K562 (cell line): ENCODE data around the gene WFIKKN1. TPM values are rescaled to one million over a fixed set of nuclear protein-coding genes. Genes with fewer than 3 reads are reported as not detected.
A peak's percentile ranks its signal among the peaks of the same experiment; 100 is the strongest.

ENCODE experiments used
- ARID1B ChIP-seq: fragments of 450-650 bp; IDR thresholded peaks from 2 replicates; pipeline ENCODE4 v1.6.1; 2016; ENCODE audit warnings: antibody characterized with exemption, mild to moderate bottlenecking, inconsistent platforms
- CBFB ChIP-seq: sonication (generic); formaldehyde crosslinking; IDR thresholded peaks from 2 replicates; pipeline ENCODE4 v1.4.0; 2020; ENCODE audit warnings: mild to moderate bottlenecking, missing genetic modification reagents
- CTCF ChIP-seq, 3 experiments: IDR thresholded peaks in 2 of 3; conservative IDR thresholded peaks in 1 of 3; 2 replicates each; pipeline ENCODE4 v1.5.1; 2011 to 2012; ENCODE audit warnings: low read length in 3 of 3, mild to moderate bottlenecking in 3 of 3, control low read depth in 2 of 3, improper control_type of control experiment in 1 of 3, inconsistent platforms in 1 of 3, low read depth in 1 of 3, mixed read lengths in 1 of 3, moderate library complexity in 1 of 3; ENCODE audit not compliant: insufficient read depth in 2 of 3
- DPF2 ChIP-seq: fragments of 450-650 bp; IDR thresholded peaks from 2 replicates; pipeline ENCODE4 v1.6.1; 2016
- ELK1 ChIP-seq: sonication (generic); formaldehyde crosslinking; IDR thresholded peaks from 2 replicates; pipeline ENCODE4 v1.8.1; 2022; ENCODE audit warnings: missing genetic modification reagents
- FOXA3 ChIP-seq, 2 experiments: fragments of 450-650 bp in 1 of 2; sonication (generic) in 1 of 2; formaldehyde crosslinking; IDR thresholded peaks in 1 of 2; conservative IDR thresholded peaks in 1 of 2; 2 replicates each; pipeline versions ENCODE4 v1.4.0 to v1.8.0; 2020 to 2022; ENCODE audit warnings: mild to moderate bottlenecking in 2 of 2, missing genetic modification reagents in 1 of 2
- GATAD2A ChIP-seq: fragments of 450-650 bp; IDR thresholded peaks from 2 replicates; pipeline ENCODE4 v1.6.1; 2017
- HDAC1 ChIP-seq, 2 experiments: fragments of 450-650 bp; IDR thresholded peaks; 2 replicates each; pipeline ENCODE4 v1.6.1; 2016 to 2017; ENCODE audit warnings: inconsistent platforms in 1 of 2, mild to moderate bottlenecking in 1 of 2, moderate library complexity in 1 of 2
- HNRNPK ChIP-seq: fragments of 200-400 bp; formaldehyde crosslinking; IDR thresholded peaks from one replicate; pipeline ENCODE4 v1.6.1; 2018; ENCODE audit warnings: mild to moderate bottlenecking, low read depth, low read length; ENCODE audit not compliant: poor library complexity, severe bottlenecking
- ILF3 ChIP-seq: fragments of 450-650 bp; IDR thresholded peaks from 2 replicates; pipeline ENCODE4 v1.6.1; 2018; ENCODE audit warnings: antibody characterized with exemption, mild to moderate bottlenecking, moderate library complexity, borderline replicate concordance
- MTA3 ChIP-seq: fragments of 450-650 bp; formaldehyde crosslinking; IDR thresholded peaks from 2 replicates; pipeline ENCODE4 v1.6.1; 2017; ENCODE audit warnings: mild to moderate bottlenecking, borderline replicate concordance
- RBFOX2 ChIP-seq: fragments of 200-400 bp; formaldehyde crosslinking; IDR thresholded peaks from 2 replicates; pipeline ENCODE4 v1.6.1; 2017; ENCODE audit warnings: low read depth, mild to moderate bottlenecking, low read length, moderate library complexity
- SAFB ChIP-seq: fragments of 200-400 bp; formaldehyde crosslinking; IDR thresholded peaks from 2 replicates; pipeline ENCODE4 v1.6.1; 2017; ENCODE audit warnings: low read depth, low read length, borderline replicate concordance
- SREBF1 ChIP-seq: fragments of 150-350 bp; IDR thresholded peaks from 2 replicates; pipeline ENCODE4 v1.6.1; 2014; ENCODE audit warnings: antibody characterized with exemption, low read depth, low read length, borderline replicate concordance
- TCF15 ChIP-seq: fragments of 250-450 bp; sonication (Bioruptor Pico); IDR thresholded peaks from 2 replicates; pipeline ENCODE4 v1.8.0; 2022; ENCODE audit warnings: moderate library complexity, mild to moderate bottlenecking, inconsistent platforms
- ZBTB8A ChIP-seq: fragments of 450-650 bp; IDR thresholded peaks from 2 replicates; pipeline ENCODE4 v1.6.1; 2018; ENCODE audit warnings: mild to moderate bottlenecking, moderate library complexity; ENCODE audit not compliant: partially characterized antibody
- ZNF384 ChIP-seq: IDR thresholded peaks from 2 replicates; pipeline ENCODE4 v1.6.1; 2012; ENCODE audit warnings: low read depth, low read length, improper control_type of control experiment
- ZNF57 ChIP-seq: fragments of 450-650 bp; formaldehyde crosslinking; IDR thresholded peaks from 2 replicates; pipeline ENCODE4 v1.4.0; 2020; ENCODE audit warnings: mild to moderate bottlenecking, moderate library complexity
- ZNF740 ChIP-seq, 3 experiments: fragments of 200-800 bp in 1 of 3; sonication (Bioruptor generic) in 1 of 3; sonication (generic) in 1 of 3; formaldehyde crosslinking in 1 of 3; IDR thresholded peaks; 2 replicates each; pipeline versions ENCODE4 v1.6.1 to v1.8.0; 2016 to 2022; ENCODE audit warnings: mild to moderate bottlenecking in 2 of 3, missing compliant biosample characterization in 2 of 3, missing genetic modification characterization in 2 of 3, missing genetic modification reagents in 1 of 3
- polyA plus RNA-seq, 8 experiments: library from polyadenylated mRNA; depleted of rRNA in 4 of 8; stranded (reverse) in 5 of 8; unstranded in 3 of 8; fragments of >200 nt; fragmentation: Nextera tagmentation in 2 of 8; fragmentation: Illumina TruSeq in 1 of 8; extraction: Ambion mirVana in 2 of 8; extraction: Trizol in 1 of 8; gene quantifications; 2 replicates each; pipeline versions ENCODE4 v1.2.1 to v1.2.3, GENCODE V29; 2011 to 2014; ENCODE audit warnings: inconsistent platforms in 1 of 8, missing spikeins in 1 of 8
- total RNA-seq, 7 experiments: library from RNA; depleted of rRNA in 6 of 7; stranded (reverse); fragments of >200 nt in 6 of 7; fragmentation: Illumina TruSeq in 2 of 7; extraction: Trizol in 2 of 7; gene quantifications; 2 replicates each; pipeline versions ENCODE4 v1.2.1 to v1.2.3, GENCODE V29; 2011 to 2021; ENCODE audit warnings: low replicate concordance in 1 of 7
- TF ChIP-seq, protein P1 (sequence below): fragments of 200-400 bp; formaldehyde crosslinking; IDR thresholded peaks from 2 replicates; pipeline ENCODE4 v1.6.1; 2017; ENCODE audit warnings: mild to moderate bottlenecking, low read depth, low read length, moderate library complexity

The WFIKKN1 gene
- total and polyA plus RNA-seq, 9 of the 15 experiments (the other 6 are each of a cell fraction or from before 2014, with no cell fraction given) = 0.14 to 1.1 (median 0.50) TPM; not detected in 4

GRCh38 chr16:661184-661821 lies 30.5 kb downstream of the WFIKKN1 start (continued):
- TF ChIP-seq HNRNPK (no peak), DPF2 (no peak), ZNF57 (no peak), ZNF740 (CRISPR knock-in tag; IDR thresholded peaks at IDR 0.05) (no peak), ZNF740 (tag; IDR thresholded peaks at IDR 0.05) (no peak), SAFB (peak; percentile 9; the same call in 1 of the 2 replicates), GATAD2A (no peak), CBFB (CRISPR knock-in tag) (0 out of 2 replicates have a peak, but pooled peaks have one; percentile 15), MTA3 (peak; percentile 29; the same call in 1 of the 2 replicates), ELK1 (CRISPR knock-in tag) (no peak), SREBF1 (no peak), ZNF384 (no peak), FOXA3 (CRISPR knock-in tag; conservative IDR thresholded peaks at IDR 0.05 in 1 of 2, IDR thresholded peaks at IDR 0.05 in 1 of 2) (no peak), HDAC1 (IDR thresholded peaks at IDR 0.05) (peak in 1 of 2 experiments; percentile 30; a peak in 1 of 4 replicates), TCF15 (0 out of 2 replicates have a peak, but pooled peaks have one; percentile 36), ARID1B (no peak), CTCF (IDR thresholded peaks at IDR 0.05 in 2 of 3, conservative IDR thresholded peaks at IDR 0.05 in 1 of 3; ENCODE audit: insufficient read depth in 2 of 3, low read depth in 1 of 3, low read length in 3 of 3) (peak in 1 of 3 experiments; percentile 24; a peak in 1 of 6 replicates), ZBTB8A (no peak), ILF3 (no peak), RBFOX2 (peak; percentile 8)
- TF ChIP-seq, protein P1, sequence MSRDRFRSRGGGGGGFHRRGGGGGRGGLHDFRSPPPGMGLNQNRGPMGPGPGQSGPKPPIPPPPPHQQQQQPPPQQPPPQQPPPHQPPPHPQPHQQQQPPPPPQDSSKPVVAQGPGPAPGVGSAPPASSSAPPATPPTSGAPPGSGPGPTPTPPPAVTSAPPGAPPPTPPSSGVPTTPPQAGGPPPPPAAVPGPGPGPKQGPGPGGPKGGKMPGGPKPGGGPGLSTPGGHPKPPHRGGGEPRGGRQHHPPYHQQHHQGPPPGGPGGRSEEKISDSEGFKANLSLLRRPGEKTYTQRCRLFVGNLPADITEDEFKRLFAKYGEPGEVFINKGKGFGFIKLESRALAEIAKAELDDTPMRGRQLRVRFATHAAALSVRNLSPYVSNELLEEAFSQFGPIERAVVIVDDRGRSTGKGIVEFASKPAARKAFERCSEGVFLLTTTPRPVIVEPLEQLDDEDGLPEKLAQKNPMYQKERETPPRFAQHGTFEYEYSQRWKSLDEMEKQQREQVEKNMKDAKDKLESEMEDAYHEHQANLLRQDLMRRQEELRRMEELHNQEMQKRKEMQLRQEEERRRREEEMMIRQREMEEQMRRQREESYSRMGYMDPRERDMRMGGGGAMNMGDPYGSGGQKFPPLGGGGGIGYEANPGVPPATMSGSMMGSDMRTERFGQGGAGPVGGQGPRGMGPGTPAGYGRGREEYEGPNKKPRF = no peak
